ENCODE data around the gene NARS2. TPM values are rescaled to one million over a fixed set of nuclear protein-coding genes. Genes with fewer than 3 reads are reported as not detected.

NARS2 gene
- total RNA-seq, 1 donor from 2014 or later: 15.6 TPM

DNA sequence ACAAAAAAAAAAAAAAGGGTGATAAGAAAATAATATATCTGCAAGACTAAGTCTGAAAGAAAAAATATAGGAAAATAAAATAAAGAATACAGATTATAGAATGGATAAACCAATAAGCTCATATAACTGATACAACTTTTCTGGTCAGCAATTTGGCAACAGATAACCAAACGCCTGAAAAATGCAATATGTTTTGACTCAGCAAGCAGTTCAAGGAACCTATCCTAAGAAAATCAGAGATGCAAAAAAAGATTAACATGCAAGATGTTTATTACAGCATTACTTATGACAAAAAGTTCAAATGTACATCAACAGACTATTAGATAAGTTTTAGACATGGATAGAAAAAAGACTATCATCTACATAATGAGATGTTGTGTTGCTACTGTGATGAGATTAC, 129.9 kb downstream of the NARS2 start:
- ATAC-seq (no peak), DNase-seq (no peak)
- Histone ChIP-seq H3K27ac (no peak overlapping the region), H3K9me3 (no peaks in the 10 kb centered on the region), H3K4me3 (no peak overlapping the region), H3K27me3 (ENCODE audit: low read depth) (no peaks in the 10 kb centered on the region), H3K4me1 (no peaks in the 10 kb centered on the region), H3K36me3 (peaks cover 11% of the 10 kb centered on the region)
- TF ChIP-seq, protein P1, sequence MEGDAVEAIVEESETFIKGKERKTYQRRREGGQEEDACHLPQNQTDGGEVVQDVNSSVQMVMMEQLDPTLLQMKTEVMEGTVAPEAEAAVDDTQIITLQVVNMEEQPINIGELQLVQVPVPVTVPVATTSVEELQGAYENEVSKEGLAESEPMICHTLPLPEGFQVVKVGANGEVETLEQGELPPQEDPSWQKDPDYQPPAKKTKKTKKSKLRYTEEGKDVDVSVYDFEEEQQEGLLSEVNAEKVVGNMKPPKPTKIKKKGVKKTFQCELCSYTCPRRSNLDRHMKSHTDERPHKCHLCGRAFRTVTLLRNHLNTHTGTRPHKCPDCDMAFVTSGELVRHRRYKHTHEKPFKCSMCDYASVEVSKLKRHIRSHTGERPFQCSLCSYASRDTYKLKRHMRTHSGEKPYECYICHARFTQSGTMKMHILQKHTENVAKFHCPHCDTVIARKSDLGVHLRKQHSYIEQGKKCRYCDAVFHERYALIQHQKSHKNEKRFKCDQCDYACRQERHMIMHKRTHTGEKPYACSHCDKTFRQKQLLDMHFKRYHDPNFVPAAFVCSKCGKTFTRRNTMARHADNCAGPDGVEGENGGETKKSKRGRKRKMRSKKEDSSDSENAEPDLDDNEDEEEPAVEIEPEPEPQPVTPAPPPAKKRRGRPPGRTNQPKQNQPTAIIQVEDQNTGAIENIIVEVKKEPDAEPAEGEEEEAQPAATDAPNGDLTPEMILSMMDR (IDR thresholded peaks at IDR 0.05): no peak
- intact Hi-C loops (cut with DNase I): no loop called here

DNA sequence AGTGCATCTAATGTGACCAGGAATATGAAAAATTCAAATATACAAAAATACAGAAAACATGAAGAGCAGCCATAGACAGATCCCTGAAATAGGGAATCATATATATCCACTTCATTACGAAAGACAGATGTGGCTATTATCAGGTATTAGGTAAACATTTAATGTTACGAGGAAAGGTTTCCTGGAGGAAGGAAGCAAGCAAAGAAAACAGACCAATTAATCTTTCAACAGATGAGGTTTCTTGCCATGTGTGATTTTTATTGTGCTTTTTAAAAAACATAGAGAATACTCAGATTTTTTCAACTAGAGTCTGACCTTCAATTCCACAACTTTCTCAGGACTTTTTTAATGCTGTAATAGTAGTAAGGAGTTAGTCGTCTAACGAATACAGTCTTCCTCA, 132.7 kb downstream of the NARS2 start:
- ATAC-seq: no peak
- DNase-seq: no peak
- intact Hi-C loops (cut with DNase I): no loop called here

DNA sequence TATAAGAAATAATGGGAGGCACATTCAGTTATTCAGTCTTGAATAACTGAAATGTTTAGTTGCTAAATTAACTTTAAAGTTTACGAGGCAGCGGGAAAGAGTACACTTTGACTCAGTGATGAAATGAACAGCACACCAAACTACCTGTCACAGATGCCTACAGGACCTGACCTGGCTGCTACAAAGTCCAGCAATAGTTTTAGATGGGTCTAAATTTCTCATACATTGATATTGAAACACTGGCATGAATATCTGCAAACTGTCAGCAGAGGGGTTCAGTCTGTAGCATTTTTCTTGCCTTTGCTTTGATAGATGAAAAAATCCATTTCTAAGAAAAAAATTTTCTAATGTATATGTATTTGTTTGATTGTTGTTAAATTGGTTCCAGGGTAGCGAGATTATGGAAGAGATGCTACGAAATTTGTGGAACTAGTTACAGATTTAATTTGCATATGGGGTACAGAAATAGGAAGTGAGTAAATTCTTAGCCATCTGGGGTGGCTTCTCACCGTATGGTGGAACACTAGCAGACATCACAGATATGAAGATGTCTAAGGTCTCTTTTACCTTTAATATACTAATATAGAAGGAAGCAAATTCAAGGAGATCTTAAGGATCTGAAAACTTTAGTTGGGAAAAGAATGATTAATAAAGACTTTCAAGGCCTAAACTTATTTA, 136.2 kb downstream of the NARS2 start:
- TF ChIP-seq, protein P1 (IDR thresholded peaks at IDR 0.05): no peak
- intact Hi-C loops (cut with DNase I): no loop called here
- H3K9me3 ChIP-seq: no peaks in the 10 kb centered on the region

More for the DNA sequence above, 132.7 kb downstream of the NARS2 start:
- H3K4me1 ChIP-seq: no peaks in the 10 kb centered on the region
- no peaks in the 10 kb centered on the region for H3K9me3 ChIP-seq
- no peak overlapping the region for H3K27ac ChIP-seq
- TF ChIP-seq, protein P1 (IDR thresholded peaks at IDR 0.05): no peak
- H3K27me3 ChIP-seq (ENCODE audit: low read depth): no peaks in the 10 kb centered on the region
- no peak overlapping the region for H3K4me3 ChIP-seq
- peaks cover 11% of the 10 kb centered on the region for H3K36me3 ChIP-seq

DNA sequence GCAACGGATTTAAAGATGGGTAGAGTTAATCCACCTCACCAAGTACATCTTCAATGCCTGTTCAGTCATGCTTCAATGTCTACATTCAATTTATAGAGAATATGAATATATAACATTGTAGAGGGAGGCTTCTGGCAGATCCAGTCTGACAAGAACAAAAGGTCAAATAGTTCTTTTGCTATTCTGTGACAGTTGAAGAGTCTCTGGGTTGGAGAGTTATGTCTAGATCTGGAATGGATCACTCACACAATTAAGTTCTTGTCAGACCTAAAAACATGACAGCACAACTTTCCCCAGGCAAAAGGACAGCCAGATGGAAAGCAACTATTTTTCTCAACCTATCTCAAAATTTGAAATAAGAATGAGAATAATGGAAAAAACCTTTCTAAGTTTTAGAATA, 141.7 kb downstream of the NARS2 start:
- no peak for ATAC-seq
- H3K27me3 ChIP-seq (ENCODE audit: low read depth): no peaks in the 10 kb centered on the region
- peaks cover 3% of the 10 kb centered on the region for H3K4me1 ChIP-seq
- TF ChIP-seq, protein P1 (IDR thresholded peaks at IDR 0.05): no peak
- no peaks in the 10 kb centered on the region for H3K36me3 ChIP-seq
- no peak for DNase-seq
- H3K4me3 ChIP-seq: no peak overlapping the region
- H3K9me3 ChIP-seq: no peaks in the 10 kb centered on the region
- H3K27ac ChIP-seq: no peak overlapping the region
- intact Hi-C loops (cut with DNase I): no loop called here

More for the DNA sequence above, 136.2 kb downstream of the NARS2 start:
- Histone ChIP-seq H3K4me1 (no peaks in the 10 kb centered on the region), H3K27ac (no peak overlapping the region), H3K4me3 (no peak overlapping the region), H3K36me3 (peaks cover 10% of the 10 kb centered on the region), H3K27me3 (ENCODE audit: low read depth) (no peaks in the 10 kb centered on the region)
- no peak for DNase-seq
- no peak for ATAC-seq

DNA sequence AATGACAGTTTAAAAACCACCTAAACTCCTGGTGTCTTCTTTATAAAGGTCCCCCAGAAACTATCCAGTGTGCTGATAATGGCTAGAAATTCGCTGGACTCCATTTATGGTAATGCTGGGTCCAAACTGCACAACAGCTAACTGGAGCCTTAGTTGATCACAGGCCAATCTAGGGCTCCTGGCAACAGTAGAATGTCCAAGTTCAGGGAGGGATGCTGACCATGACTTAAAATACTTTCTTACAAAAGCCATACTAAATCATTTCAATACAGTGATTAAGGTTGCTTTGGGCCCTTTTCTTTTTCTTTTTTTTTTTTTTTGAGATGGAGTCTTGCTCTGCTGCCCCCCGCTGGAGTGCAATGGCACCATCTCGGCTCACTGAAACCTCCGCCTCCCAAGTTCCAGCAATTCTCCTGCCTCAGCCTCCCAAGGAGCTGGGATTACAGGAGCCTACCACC, 142.6 kb downstream of the NARS2 start:
- H3K4me1 ChIP-seq: peaks cover 3% of the 10 kb centered on the region
- ATAC-seq (peak in 1 of 2 donors; percentile 50), DNase-seq (no peak)
- TF ChIP-seq, protein P1 (IDR thresholded peaks at IDR 0.05): peak; percentile 55
- intact Hi-C loops (cut with DNase I): no loop called here
- no peaks in the 10 kb centered on the region for H3K9me3 ChIP-seq
- no peak overlapping the region for H3K27ac ChIP-seq
- no peak overlapping the region for H3K4me3 ChIP-seq
- H3K27me3 ChIP-seq (ENCODE audit: low read depth): no peaks in the 10 kb centered on the region
- no peaks in the 10 kb centered on the region for H3K36me3 ChIP-seq
